Neural cell (in vitro differentiated cells): Measurements from ENCODE around the gene NUDT4. TPM values are rescaled to one million over a fixed set of nuclear protein-coding genes. Genes with fewer than 3 reads are reported as not detected.

Experiments used
- H2AFZ ChIP-seq: fragments of 200-600, 300-800 bp; sonication (generic), shearing (Covaris generic); 2 replicates; pipeline ENCODE4 v1.6.0; 2014; ENCODE audit warnings: low read depth, mild to moderate bottlenecking, antibody characterized with exemption, low read length, moderate library complexity
- H3F3A ChIP-seq: fragments of 200-600 bp; shearing (Covaris generic); 2 replicates; pipeline ENCODE4 v1.6.1; 2016; ENCODE audit warnings: mild to moderate bottlenecking, moderate library complexity, mixed read lengths, antibody characterized with exemption, low read length; ENCODE audit not compliant: insufficient read depth, poor library complexity, severe bottlenecking
- H3K27ac ChIP-seq: fragments of 200-600, 300-800 bp; sonication (generic), shearing (Covaris generic); 2 replicates; pipeline ENCODE4 v1.5.1; 2014; ENCODE audit warnings: mild to moderate bottlenecking, low read length, moderate library complexity
- H3K27me3 ChIP-seq: fragments of 300-800, 200-600 bp; sonication (generic), shearing (Covaris generic); 2 replicates; pipeline ENCODE4 v1.6.0; 2014; ENCODE audit warnings: mild to moderate bottlenecking, low read depth, low read length, moderate library complexity; ENCODE audit not compliant: insufficient read depth
- H3K36me3 ChIP-seq: fragments of 300-800, 200-600 bp; sonication (generic), shearing (Covaris generic); 2 replicates; pipeline ENCODE4 v1.5.1; 2014; ENCODE audit warnings: mild to moderate bottlenecking, antibody characterized with exemption, low read length, moderate library complexity; ENCODE audit not compliant: insufficient read depth
- H3K4me2 ChIP-seq: fragments of 300-800, 200-600 bp; sonication (generic), shearing (Covaris generic); 2 replicates; pipeline ENCODE4 v1.6.0; 2014; ENCODE audit warnings: mild to moderate bottlenecking, low read length
- H3K4me3 ChIP-seq: fragments of 300-800, 200-600 bp; sonication (generic), shearing (Covaris generic); 2 replicates; pipeline ENCODE4 v1.5.1; 2014; ENCODE audit warnings: mild to moderate bottlenecking, low read length, moderate library complexity
- H3K79me2 ChIP-seq: fragments of 200-600 bp; shearing (Covaris generic); replicated peaks from 2 replicates; pipeline ENCODE4 v1.6.0; 2014; ENCODE audit warnings: mild to moderate bottlenecking, low read length, moderate library complexity; ENCODE audit not compliant: insufficient read depth
- H3K9ac ChIP-seq: fragments of 300-800, 200-600 bp; sonication (generic), shearing (Covaris generic); 2 replicates; pipeline ENCODE4 v1.6.1; 2016; ENCODE audit warnings: mild to moderate bottlenecking, low read length, mixed read lengths
- H3K9me2 ChIP-seq: fragments of 200-600 bp; shearing (Covaris generic); 2 replicates; pipeline ENCODE4 v1.6.1; 2016; ENCODE audit warnings: mild to moderate bottlenecking, low read length, mixed read lengths; ENCODE audit not compliant: insufficient read depth
- H3K9me3 ChIP-seq: fragments of 200-600, 300-800 bp; sonication (generic), shearing (Covaris generic); 2 replicates; pipeline ENCODE4 v1.6.1; 2016; ENCODE audit warnings: mild to moderate bottlenecking, mixed run types, low read length, moderate library complexity, mixed read lengths
- H4K20me1 ChIP-seq: fragments of 200-600 bp; shearing (Covaris generic); 2 replicates; pipeline ENCODE4 v1.6.1; 2016; ENCODE audit warnings: mild to moderate bottlenecking, mixed run types; ENCODE audit not compliant: insufficient read depth
- EP300 ChIP-seq: fragments of 450-650 bp; conservative IDR thresholded peaks from 2 replicates; pipeline ENCODE4 v1.6.1; 2014; ENCODE audit warnings: antibody characterized with exemption, mild to moderate bottlenecking, moderate library complexity; ENCODE audit not compliant: poor library complexity, severe bottlenecking
- EZH2 ChIP-seq: fragments of 200-600, 300-800 bp; shearing (Covaris generic), sonication (generic); IDR thresholded peaks from 2 replicates; pipeline ENCODE4 v1.6.1; 2014; ENCODE audit warnings: antibody characterized with exemption, low read length, borderline replicate concordance, mild to moderate bottlenecking; ENCODE audit not compliant: insufficient read depth, poor library complexity, severe bottlenecking
- MXI1 ChIP-seq: fragments of 450-650 bp; conservative IDR thresholded peaks from 2 replicates; pipeline ENCODE4 v1.6.1; 2014; ENCODE audit warnings: antibody characterized with exemption, mild to moderate bottlenecking; ENCODE audit not compliant: poor library complexity, severe bottlenecking
- POLR2AphosphoS5 ChIP-seq: IDR thresholded peaks from 2 replicates; pipeline ENCODE4 v1.6.1; 2012
- RAD21 ChIP-seq: fragments of 450-650 bp; conservative IDR thresholded peaks from 2 replicates; pipeline ENCODE4 v1.6.1; 2014; ENCODE audit warnings: antibody characterized with exemption, mild to moderate bottlenecking, moderate library complexity
- SMC3 ChIP-seq: fragments of 450-650 bp; conservative IDR thresholded peaks from 2 replicates; pipeline ENCODE4 v1.6.1; 2014; ENCODE audit warnings: antibody characterized with exemption, mild to moderate bottlenecking, moderate library complexity; ENCODE audit not compliant: poor library complexity
- TAF1 ChIP-seq: IDR thresholded peaks from 2 replicates; pipeline ENCODE4 v1.6.1; 2012; ENCODE audit warnings: low read depth
- polyA plus RNA-seq: library from polyadenylated mRNA; depleted of rRNA; stranded (reverse); fragments of >200 nt; gene quantifications from 2 replicates; pipeline ENCODE4 v1.2.3, GENCODE V29; 2014
- TF ChIP-seq, protein P1 (sequence below): fragments of 450-650 bp; IDR thresholded peaks from 2 replicates; pipeline ENCODE4 v1.5.1; 2014; ENCODE audit warnings: antibody characterized with exemption, mild to moderate bottlenecking, moderate library complexity; ENCODE audit not compliant: poor library complexity, severe bottlenecking
- TF ChIP-seq, protein P2 (sequence below): IDR thresholded peaks from 2 replicates; pipeline ENCODE4 v1.6.1; 2012; ENCODE audit warnings: borderline replicate concordance

The NUDT4 gene
- polyA plus RNA-seq, 1 donor from 2014 or later: 39.9 TPM

DNA sequence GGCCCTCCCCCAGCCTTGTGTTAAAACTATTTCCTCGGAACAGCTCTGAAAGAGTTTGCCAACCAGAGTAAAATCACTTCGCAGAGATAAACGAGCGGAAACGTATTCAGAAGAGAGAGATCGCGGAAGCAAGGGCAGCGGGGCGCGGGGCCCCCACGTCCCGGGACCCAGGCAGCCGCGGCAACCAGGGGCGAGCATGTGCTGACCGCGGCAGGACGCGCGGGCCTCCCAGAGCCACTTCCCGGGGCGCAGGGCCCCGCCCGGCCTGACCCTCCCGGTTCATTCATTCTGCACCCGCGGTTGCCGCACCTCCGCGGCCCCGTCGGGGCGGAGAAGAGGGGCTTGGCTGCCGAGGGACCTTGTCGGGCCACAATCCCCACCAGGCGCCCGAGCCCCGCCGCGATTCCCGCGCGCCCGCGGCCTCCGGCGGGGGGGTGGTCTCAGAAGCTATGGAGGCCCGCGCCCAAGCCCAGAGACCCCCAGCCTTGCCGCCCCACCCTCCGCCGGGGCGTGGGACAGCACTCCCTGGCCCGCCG is 63.4 kb downstream of the NUDT4 start:
- peak overlapping the region; percentile 97 for H3K9ac ChIP-seq
- H3K27ac ChIP-seq: peak overlapping the region; percentile 98
- TF ChIP-seq TAF1 (no peak), RAD21 (no peak), POLR2AphosphoS5 (no peak), EP300 (no peak), MXI1 (no peak), EZH2 (no peak), SMC3 (no peak)
- TF ChIP-seq, protein P1, sequence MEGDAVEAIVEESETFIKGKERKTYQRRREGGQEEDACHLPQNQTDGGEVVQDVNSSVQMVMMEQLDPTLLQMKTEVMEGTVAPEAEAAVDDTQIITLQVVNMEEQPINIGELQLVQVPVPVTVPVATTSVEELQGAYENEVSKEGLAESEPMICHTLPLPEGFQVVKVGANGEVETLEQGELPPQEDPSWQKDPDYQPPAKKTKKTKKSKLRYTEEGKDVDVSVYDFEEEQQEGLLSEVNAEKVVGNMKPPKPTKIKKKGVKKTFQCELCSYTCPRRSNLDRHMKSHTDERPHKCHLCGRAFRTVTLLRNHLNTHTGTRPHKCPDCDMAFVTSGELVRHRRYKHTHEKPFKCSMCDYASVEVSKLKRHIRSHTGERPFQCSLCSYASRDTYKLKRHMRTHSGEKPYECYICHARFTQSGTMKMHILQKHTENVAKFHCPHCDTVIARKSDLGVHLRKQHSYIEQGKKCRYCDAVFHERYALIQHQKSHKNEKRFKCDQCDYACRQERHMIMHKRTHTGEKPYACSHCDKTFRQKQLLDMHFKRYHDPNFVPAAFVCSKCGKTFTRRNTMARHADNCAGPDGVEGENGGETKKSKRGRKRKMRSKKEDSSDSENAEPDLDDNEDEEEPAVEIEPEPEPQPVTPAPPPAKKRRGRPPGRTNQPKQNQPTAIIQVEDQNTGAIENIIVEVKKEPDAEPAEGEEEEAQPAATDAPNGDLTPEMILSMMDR: no peak
- TF ChIP-seq, protein P2, sequence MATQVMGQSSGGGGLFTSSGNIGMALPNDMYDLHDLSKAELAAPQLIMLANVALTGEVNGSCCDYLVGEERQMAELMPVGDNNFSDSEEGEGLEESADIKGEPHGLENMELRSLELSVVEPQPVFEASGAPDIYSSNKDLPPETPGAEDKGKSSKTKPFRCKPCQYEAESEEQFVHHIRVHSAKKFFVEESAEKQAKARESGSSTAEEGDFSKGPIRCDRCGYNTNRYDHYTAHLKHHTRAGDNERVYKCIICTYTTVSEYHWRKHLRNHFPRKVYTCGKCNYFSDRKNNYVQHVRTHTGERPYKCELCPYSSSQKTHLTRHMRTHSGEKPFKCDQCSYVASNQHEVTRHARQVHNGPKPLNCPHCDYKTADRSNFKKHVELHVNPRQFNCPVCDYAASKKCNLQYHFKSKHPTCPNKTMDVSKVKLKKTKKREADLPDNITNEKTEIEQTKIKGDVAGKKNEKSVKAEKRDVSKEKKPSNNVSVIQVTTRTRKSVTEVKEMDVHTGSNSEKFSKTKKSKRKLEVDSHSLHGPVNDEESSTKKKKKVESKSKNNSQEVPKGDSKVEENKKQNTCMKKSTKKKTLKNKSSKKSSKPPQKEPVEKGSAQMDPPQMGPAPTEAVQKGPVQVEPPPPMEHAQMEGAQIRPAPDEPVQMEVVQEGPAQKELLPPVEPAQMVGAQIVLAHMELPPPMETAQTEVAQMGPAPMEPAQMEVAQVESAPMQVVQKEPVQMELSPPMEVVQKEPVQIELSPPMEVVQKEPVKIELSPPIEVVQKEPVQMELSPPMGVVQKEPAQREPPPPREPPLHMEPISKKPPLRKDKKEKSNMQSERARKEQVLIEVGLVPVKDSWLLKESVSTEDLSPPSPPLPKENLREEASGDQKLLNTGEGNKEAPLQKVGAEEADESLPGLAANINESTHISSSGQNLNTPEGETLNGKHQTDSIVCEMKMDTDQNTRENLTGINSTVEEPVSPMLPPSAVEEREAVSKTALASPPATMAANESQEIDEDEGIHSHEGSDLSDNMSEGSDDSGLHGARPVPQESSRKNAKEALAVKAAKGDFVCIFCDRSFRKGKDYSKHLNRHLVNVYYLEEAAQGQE: no peak
- no peaks in the 10 kb centered on the region for H3K27me3 ChIP-seq
- peaks cover 6% of the 10 kb centered on the region for H3F3A ChIP-seq
- H3K36me3 ChIP-seq: no peaks in the 10 kb centered on the region
- H3K9me3 ChIP-seq: no peaks in the 10 kb centered on the region
- H3K79me2 ChIP-seq: peaks cover 51% of the 10 kb centered on the region
- H3K4me3 ChIP-seq: peak overlapping the region; percentile 91
- peaks cover 12% of the 10 kb centered on the region for H4K20me1 ChIP-seq
- H3K9me2 ChIP-seq: no peaks in the 10 kb centered on the region
- peak overlapping the region; percentile 16 for H2AFZ ChIP-seq
- H3K4me2 ChIP-seq: peak overlapping the region; percentile 92

DNA sequence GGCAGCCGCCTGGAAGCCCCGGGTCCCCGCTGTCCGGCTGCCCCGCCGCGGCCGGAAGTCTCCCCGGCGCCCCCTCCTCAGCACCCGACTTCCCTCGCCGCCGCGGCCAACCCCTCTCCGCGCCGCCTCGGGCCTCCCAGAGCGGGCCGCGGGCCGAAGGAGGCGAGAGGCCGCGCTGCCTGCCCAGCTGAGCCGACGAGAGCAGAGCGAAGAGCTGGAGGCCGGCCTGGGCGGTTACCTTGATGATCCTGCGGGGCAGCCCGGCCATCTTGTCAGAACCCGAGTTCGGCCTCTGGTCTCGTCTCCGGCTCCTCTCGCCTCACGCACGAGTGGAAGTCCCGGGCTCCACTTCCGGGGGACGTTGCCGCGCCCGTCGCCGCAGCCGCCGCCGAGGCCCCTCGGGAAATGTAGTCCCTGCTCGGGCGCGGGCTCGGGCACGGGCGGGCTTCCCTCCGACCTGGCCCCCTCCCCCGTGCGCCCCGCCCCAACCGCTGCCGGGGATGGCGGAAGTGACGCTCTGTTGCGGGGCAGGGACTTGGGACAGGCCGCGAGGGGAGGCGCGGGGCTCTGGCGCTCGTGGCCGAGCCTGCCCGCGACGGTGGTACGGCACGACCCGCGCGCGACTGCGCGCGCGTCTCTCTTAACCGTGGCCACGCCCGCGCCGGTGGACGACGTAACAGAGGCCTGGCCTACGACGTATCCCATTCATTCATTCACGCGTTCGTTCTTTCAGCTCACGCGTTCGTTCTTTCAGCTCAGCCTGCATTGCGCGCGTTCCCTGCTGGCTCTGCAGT is 64.1 kb downstream of the NUDT4 start, which contains the start of gene UBE2N:
TSS of gene UBE2N (minus strand) at position 331 of the 794 bp plus-strand sequence. CDS start at position 268, 63 bp downstream.
- peak within 1 kb of the TSS; percentile 98 for H3K27ac ChIP-seq
- no peaks in the 10 kb centered on the region for H3K9me3 ChIP-seq
- H2AFZ ChIP-seq: peak within 1 kb of the TSS; percentile 85
- no peaks in the 10 kb centered on the region for H3K36me3 ChIP-seq
- peak within 1 kb of the TSS; percentile 92 for H3K4me2 ChIP-seq
- TF ChIP-seq EP300: peak; percentile 79
- TF ChIP-seq EZH2: no peak
- no peak for TF ChIP-seq SMC3
- TF ChIP-seq RAD21: no peak
- TF ChIP-seq MXI1: peak; percentile 72
- peak; percentile 90 for TF ChIP-seq TAF1
- TF ChIP-seq, protein P2: peak; percentile 49
- TF ChIP-seq, protein P1: peak; percentile 49
- TF ChIP-seq POLR2AphosphoS5: peak; percentile 98
- peaks cover 6% of the 10 kb centered on the region for H3F3A ChIP-seq
- no peaks in the 10 kb centered on the region for H3K9me2 ChIP-seq
- peaks cover 12% of the 10 kb centered on the region for H4K20me1 ChIP-seq
- peaks cover 45% of the 10 kb centered on the region for H3K79me2 ChIP-seq
- peak within 1 kb of the TSS; percentile 91 for H3K4me3 ChIP-seq
- H3K9ac ChIP-seq: peak within 1 kb of the TSS; percentile 97
- H3K27me3 ChIP-seq: no peaks in the 10 kb centered on the region
